Activated CD8-positive, alpha-beta memory T cell treated with anti-CD3 and anti-CD28 coated beads, Interleukin-2, amount 10 ng/mL, durations not matched to agents 7 days and 5 days (primary cell): ENCODE measurements around the gene VPS4B. TPM values are rescaled to one million over a fixed set of nuclear protein-coding genes. Genes with fewer than 3 reads are reported as not detected.

ENCODE experiments used
- ATAC-seq: fragments of 150-1000 bp; cut with Tn5 transposase; one replicate; pipeline ENCODE4 v1.10.0; 2021; ENCODE audit warnings: moderate library complexity
- CTCF ChIA-PET: fragments of 350-600 bp; sonication (Branson Sonifier 250); formaldehyde crosslinking; loops from one replicate; lab custom pipeline; 2021; ENCODE audit warnings: antibody characterized with exemption; lab: Charles Lee
- DNase-seq: peaks from one replicate; pipeline ENCODE4 v3.0.0-alpha.2; 2020
- H3K27ac Mint-ChIP-seq: one replicate; pipeline ENCODE4 v1.8.0; 2021; ENCODE audit warnings: mild to moderate bottlenecking, mixed read lengths
- H3K27me3 Mint-ChIP-seq: one replicate; pipeline ENCODE4 v1.8.0; 2021; ENCODE audit warnings: mixed read lengths
- H3K36me3 Mint-ChIP-seq: one replicate; pipeline ENCODE4 v1.8.0; 2021; ENCODE audit warnings: mild to moderate bottlenecking, mixed read lengths
- H3K4me1 Mint-ChIP-seq: one replicate; pipeline ENCODE4 v1.8.0; 2021; ENCODE audit warnings: mixed read lengths
- H3K4me3 Mint-ChIP-seq: one replicate; pipeline ENCODE4 v1.8.0; 2021; ENCODE audit warnings: mild to moderate bottlenecking, moderate library complexity, mixed read lengths
- H3K9me3 Mint-ChIP-seq: one replicate; pipeline ENCODE4 v1.8.0; 2022; ENCODE audit warnings: low read depth, mixed read lengths
- total RNA-seq, 2 experiments: library from RNA; stranded (reverse); gene quantifications; one replicate each; pipeline ENCODE4 v1.2.3, GENCODE V29; 2021

VPS4B gene
- total RNA-seq, 2 experiments from 2014 or later, result 63.3 to 64.8 TPM

GRCh38 chr18:63356272-63356896, 65.9 kb downstream of the VPS4B start:
- peaks cover 38% of the 10 kb centered on the region for H3K36me3 Mint-ChIP-seq
- H3K9me3 Mint-ChIP-seq, result no peaks in the 10 kb centered on the region
- CTCF ChIA-PET, result interaction anchor here (1.4 to 2.2 kb wide), 2 partner anchors 17 to 83 kb away, joined by 4 to 10 read pairs; no protein-coding TSS in a partner anchor

GRCh38 chr18:63350230-63350629, 72.0 kb downstream of the VPS4B start:
- no peak for DNase-seq
- peaks cover 42% of the 10 kb centered on the region for H3K36me3 Mint-ChIP-seq
- H3K27me3 Mint-ChIP-seq, result no peaks in the 10 kb centered on the region
- no peaks in the 10 kb centered on the region for H3K4me1 Mint-ChIP-seq
- no peaks in the 10 kb centered on the region for H3K9me3 Mint-ChIP-seq
- H3K4me3 Mint-ChIP-seq, result no peak overlapping the region
- H3K27ac Mint-ChIP-seq, result no peak overlapping the region
- CTCF ChIA-PET, result interaction anchor here (2.1 to 3.2 kb wide), 2 partner anchors 10 to 89 kb away, joined by 9 to 16 read pairs; no protein-coding TSS in a partner anchor
- no peak for ATAC-seq

More at GRCh38 chr18:63356272-63356896, 65.9 kb downstream of the VPS4B start:
- no peak for ATAC-seq
- no peak overlapping the region for H3K4me3 Mint-ChIP-seq
- H3K27ac Mint-ChIP-seq, result no peak overlapping the region
- peaks cover 4% of the 10 kb centered on the region for H3K4me1 Mint-ChIP-seq
- DNase-seq, result no peak
- H3K27me3 Mint-ChIP-seq, result no peaks in the 10 kb centered on the region

GRCh38 chr18:63348508-63349136, 73.7 kb downstream of the VPS4B start:
- CTCF ChIA-PET, result interaction anchor here (3.2 kb wide), 1 partner anchor 9 kb away, joined by 16 read pairs; no protein-coding TSS in a partner anchor
- ATAC-seq (no peak), DNase-seq (no peak)
- H3K4me1 Mint-ChIP-seq, result no peaks in the 10 kb centered on the region
- H3K27ac Mint-ChIP-seq, result no peak overlapping the region
- H3K27me3 Mint-ChIP-seq, result no peaks in the 10 kb centered on the region
- H3K9me3 Mint-ChIP-seq, result no peaks in the 10 kb centered on the region
- no peak overlapping the region for H3K4me3 Mint-ChIP-seq
- H3K36me3 Mint-ChIP-seq, result peaks cover 36% of the 10 kb centered on the region

GRCh38 chr18:63346480-63347183, 75.6 kb downstream of the VPS4B start:
- no peak overlapping the region for H3K4me3 Mint-ChIP-seq
- CTCF ChIA-PET, result interaction anchor here (1.2 to 1.6 kb wide), 2 partner anchors 11 to 93 kb away, joined by 6 to 8 read pairs; no protein-coding TSS in a partner anchor
- no peaks in the 10 kb centered on the region for H3K27me3 Mint-ChIP-seq
- DNase-seq, result no peak
- no peak overlapping the region for H3K27ac Mint-ChIP-seq
- H3K36me3 Mint-ChIP-seq, result peaks cover 36% of the 10 kb centered on the region
- ATAC-seq, result no peak
- no peaks in the 10 kb centered on the region for H3K9me3 Mint-ChIP-seq
- peaks cover 2% of the 10 kb centered on the region for H3K4me1 Mint-ChIP-seq

GRCh38 chr18:63346031-63346430, 76.2 kb downstream of the VPS4B start:
- Mint-ChIP-seq H3K4me3 (no peak overlapping the region), H3K9me3 (no peaks in the 10 kb centered on the region), H3K27ac (no peak overlapping the region), H3K36me3 (peaks cover 39% of the 10 kb centered on the region), H3K4me1 (peaks cover 2% of the 10 kb centered on the region), H3K27me3 (no peaks in the 10 kb centered on the region)
- CTCF ChIA-PET, result interaction anchor here (1.2 to 1.6 kb wide), 3 partner anchors 10 to 93 kb away, joined by 3 to 8 read pairs (median 6); no protein-coding TSS in a partner anchor
- no peak for ATAC-seq
- no peak for DNase-seq

GRCh38 chr18:63344918-63345317, 77.4 kb downstream of the VPS4B start:
- H3K4me1 Mint-ChIP-seq, result peaks cover 5% of the 10 kb centered on the region
- no peak for ATAC-seq
- H3K36me3 Mint-ChIP-seq, result peaks cover 36% of the 10 kb centered on the region
- H3K27me3 Mint-ChIP-seq, result no peaks in the 10 kb centered on the region
- CTCF ChIA-PET, result interaction anchor here (1.2 to 6.5 kb wide), 2 partner anchors 12 to 94 kb away, joined by 3 to 79 read pairs; no protein-coding TSS in a partner anchor
- H3K9me3 Mint-ChIP-seq, result no peaks in the 10 kb centered on the region
- no peak for DNase-seq
- no peak overlapping the region for H3K4me3 Mint-ChIP-seq
- no peak overlapping the region for H3K27ac Mint-ChIP-seq

GRCh38 chr18:63344263-63344662, 78.0 kb downstream of the VPS4B start:
- no peak overlapping the region for H3K4me3 Mint-ChIP-seq
- H3K4me1 Mint-ChIP-seq, result peaks cover 6% of the 10 kb centered on the region
- DNase-seq (no peak), ATAC-seq (no peak)
- CTCF ChIA-PET, result interaction anchor here (1.3 to 6.5 kb wide), 2 partner anchors 17 to 95 kb away, joined by 4 to 79 read pairs; no protein-coding TSS in a partner anchor
- H3K27me3 Mint-ChIP-seq, result no peaks in the 10 kb centered on the region
- no peaks in the 10 kb centered on the region for H3K9me3 Mint-ChIP-seq
- H3K36me3 Mint-ChIP-seq, result peaks cover 35% of the 10 kb centered on the region
- H3K27ac Mint-ChIP-seq, result no peak overlapping the region

- CTCF ChIA-PET, result interaction anchor here (0.7 to 6.5 kb wide), 14 partner anchors 9 to 325 kb away, joined by 3 to 79 read pairs (median 4); partner anchors contain the start of genes BCL2 and VPS4B
- no peaks in the 10 kb centered on the region for H3K9me3 Mint-ChIP-seq
- no peak overlapping the region for H3K27ac Mint-ChIP-seq
- ATAC-seq (peak; percentile 63), DNase-seq (peak; percentile 47)
- no peak overlapping the region for H3K4me3 Mint-ChIP-seq
- H3K4me1 Mint-ChIP-seq, result peaks cover 6% of the 10 kb centered on the region
- no peaks in the 10 kb centered on the region for H3K27me3 Mint-ChIP-seq
- H3K36me3 Mint-ChIP-seq, result peaks cover 29% of the 10 kb centered on the region
Observed at GRCh38 chr18:63342206-63342605, 80.1 kb downstream of the VPS4B start.

- H3K9me3 Mint-ChIP-seq, result no peaks in the 10 kb centered on the region
- H3K4me1 Mint-ChIP-seq, result peaks cover 6% of the 10 kb centered on the region
- peak overlapping the region; percentile 47 for H3K27ac Mint-ChIP-seq
- no peaks in the 10 kb centered on the region for H3K27me3 Mint-ChIP-seq
- CTCF ChIA-PET, result interaction anchor here (0.8 to 6.5 kb wide), 23 partner anchors 9 to 327 kb away, joined by 3 to 79 read pairs (median 4); partner anchors contain the start of gene BCL2
- no peak overlapping the region for H3K4me3 Mint-ChIP-seq
- ATAC-seq (peak; percentile 39), DNase-seq (peak; percentile 51)
- H3K36me3 Mint-ChIP-seq, result peaks cover 28% of the 10 kb centered on the region
Observed at GRCh38 chr18:63339920-63340484, 82.3 kb downstream of the VPS4B start.

Other genes with a start within 250 kb of the VPS4B start
- 100 to 1,000 TPM; 118 to 143 TPM for gene BCL2, start 102.7 kb downstream of the VPS4B start, total RNA-seq
- 10 to 100 TPM; 34.6 to 48.4 TPM for gene KDSR, start 55.3 kb downstream of the VPS4B start, total RNA-seq
- not detected for gene SERPINB5, start 54.5 kb upstream of the VPS4B start, total RNA-seq
- gene SERPINB12, start 119.9 kb upstream of the VPS4B start, total RNA-seq, result not detected
- not detected for gene SERPINB13, start 164.9 kb upstream of the VPS4B start, total RNA-seq
- not detected for gene SERPINB4, start 221.8 kb upstream of the VPS4B start, total RNA-seq
- gene SERPINB3, start 239.4 kb upstream of the VPS4B start, total RNA-seq, result not detected